ENCODE measurements around the gene ANKRD7. TPM values are rescaled to one million over a fixed set of nuclear protein-coding genes. Genes with fewer than 3 reads are reported as not detected.

The ANKRD7 gene
- polyA plus RNA-seq, 3 donors = not detected

DNA sequence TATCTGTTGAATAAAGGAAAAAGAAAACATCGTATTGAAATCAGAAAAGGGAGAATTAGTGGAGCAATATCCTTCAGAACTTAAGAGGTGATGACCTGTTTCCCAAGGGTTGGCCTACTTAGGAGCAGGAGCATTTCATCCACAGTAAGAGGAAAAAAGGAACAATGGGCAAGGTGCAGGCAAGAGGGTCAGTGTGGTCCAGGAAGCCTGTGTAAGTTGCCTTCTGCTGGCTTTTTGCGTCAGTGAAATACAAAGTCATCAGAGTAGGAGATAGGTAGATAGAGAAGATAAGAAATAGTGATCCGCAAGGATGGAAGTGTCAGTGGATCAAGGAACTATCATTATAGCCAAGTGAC, 5.4 kb upstream of the ANKRD7 start:
- Histone ChIP-seq H3K9me3 (replicated peaks in 1 of 2; ENCODE audit: control insufficient read depth in 1 of 2, insufficient read depth in 1 of 2, low read length in 2 of 2) (no peaks in the 10 kb centered on the region), H3K4me3 (replicated peaks in 1 of 3; ENCODE audit: low read depth in 2 of 3, low read length in 3 of 3) (no peak overlapping the region), H2AFZ (ENCODE audit: insufficient read depth, low read depth, low read length, poor library complexity, severe bottlenecking) (no peak overlapping the region), H4K20me1 (ENCODE audit: insufficient read depth, low read length) (no peaks in the 10 kb centered on the region), H3K27me3 (ENCODE audit: control insufficient read depth in 2 of 2, insufficient read depth in 2 of 2, low read length in 2 of 2) (peaks cover 7 to 15% of the 10 kb centered on the region in 2 donors), H3K79me2 (ENCODE audit: insufficient read depth, low read length) (no peaks in the 10 kb centered on the region), H3K4me1 (ENCODE audit: control insufficient read depth in 1 of 2, insufficient read depth in 2 of 2, low read length in 2 of 2) (peaks cover 4 to 5% of the 10 kb centered on the region in 2 donors), H3K4me2 (replicated peaks; ENCODE audit: extremely low read depth, low read length, poor library complexity, severe bottlenecking) (no peak overlapping the region), H3K27ac (ENCODE audit: low read depth in 1 of 2, low read length in 2 of 2) (no peak overlapping the region), H3K36me3 (replicated peaks in 1 of 2; ENCODE audit: control insufficient read depth in 1 of 2, insufficient read depth in 2 of 2, low read length in 2 of 2) (no peaks in the 10 kb centered on the region), H3K9ac (ENCODE audit: insufficient read depth, low read length, poor library complexity, severe bottlenecking) (no peak overlapping the region)
- Mint-ChIP-seq H3K27ac (no peak overlapping the region), H3K4me1 (peaks cover 7% of the 10 kb centered on the region), H3K4me3 (no peak overlapping the region), H3K36me3 (no peaks in the 10 kb centered on the region), H3K27me3 (ENCODE audit: low read depth in 3 of 3) (peaks cover 9 to 18% (median 11%) of the 10 kb centered on the region in 3 donors), H3K9me3 (peaks cover 0 to 6% (median 0%) of the 10 kb centered on the region in 7 donors)
- WGBS (ENCODE audit: insufficient coverage) = 89% methylated on average over 1 of the region's 3 CpGs
- intact Hi-C loops (cut with micrococcal nuclease) = no loop called here
- no peak for TF ChIP-seq CTCF (IDR thresholded peaks at IDR 0.05)
- DNase-seq = no peak

- no peak overlapping the region for H2AFZ ChIP-seq (ENCODE audit: insufficient read depth, low read depth, low read length, poor library complexity, severe bottlenecking)
- H3K4me1 ChIP-seq (ENCODE audit: control insufficient read depth in 1 of 2, insufficient read depth in 2 of 2, low read length in 2 of 2) = no peaks in the 10 kb centered on the region
- DNase-seq = no peak
- no peaks in the 10 kb centered on the region for H3K79me2 ChIP-seq (ENCODE audit: insufficient read depth, low read length)
- H3K9ac ChIP-seq (ENCODE audit: insufficient read depth, low read length, poor library complexity, severe bottlenecking) = no peak overlapping the region
- H3K4me3 ChIP-seq (replicated peaks in 1 of 3; ENCODE audit: low read depth in 2 of 3, low read length in 3 of 3) = no peak overlapping the region
- no peaks in the 10 kb centered on the region for H4K20me1 ChIP-seq (ENCODE audit: insufficient read depth, low read length)
- Mint-ChIP-seq H3K27ac (no peak overlapping the region), H3K4me3 (no peak overlapping the region), H3K27me3 (ENCODE audit: low read depth in 3 of 3) (peaks cover 2 to 8% (median 6%) of the 10 kb centered on the region in 3 donors), H3K36me3 (no peaks in the 10 kb centered on the region), H3K4me1 (no peaks in the 10 kb centered on the region), H3K9me3 (peaks cover 0 to 2% (median 0%) of the 10 kb centered on the region in 7 donors)
- no peak overlapping the region for H3K27ac ChIP-seq (ENCODE audit: low read depth in 1 of 2, low read length in 2 of 2)
- no peak overlapping the region for H3K4me2 ChIP-seq (replicated peaks; ENCODE audit: extremely low read depth, low read length, poor library complexity, severe bottlenecking)
- H3K36me3 ChIP-seq (replicated peaks in 1 of 2; ENCODE audit: control insufficient read depth in 1 of 2, insufficient read depth in 2 of 2, low read length in 2 of 2) = no peaks in the 10 kb centered on the region
- TF ChIP-seq CTCF (IDR thresholded peaks at IDR 0.05) = no peak
- WGBS (ENCODE audit: insufficient coverage) = no CpG with 5 or more reads among the region's 3 CpGs
- intact Hi-C loops (cut with micrococcal nuclease) = loop anchor here in 1 of 2 donors (10.0 kb wide), 1 partner anchor 666 kb away; no protein-coding TSS in a partner anchor
- no peaks in the 10 kb centered on the region for H3K9me3 ChIP-seq (replicated peaks in 1 of 2; ENCODE audit: control insufficient read depth in 1 of 2, insufficient read depth in 1 of 2, low read length in 2 of 2)
- H3K27me3 ChIP-seq (ENCODE audit: control insufficient read depth in 2 of 2, insufficient read depth in 2 of 2, low read length in 2 of 2) = peaks cover under 1 to 2% of the 10 kb centered on the region in 2 donors
These were observed 3.9 kb upstream of the ANKRD7 start for GRCh38 chr7:118220583-118220982.

Data from CD14-positive monocyte (primary cell).